Iris pigment epithelial cell (primary cell): ENCODE measurements around the gene CSNK1G2.
A peak's percentile ranks its signal among the peaks of the same experiment; 100 is the strongest.

ENCODE experiments used
- DNase-seq: peaks from one replicate; pipeline ENCODE4 v3.0.0-alpha.2; 2011; ENCODE audit warnings: low read depth

Gene CSNK1G2

GRCh38 chr19:2018752-2019151, 77.8 kb downstream of the CSNK1G2 start:
- DNase-seq = no peak

GRCh38 chr19:2021453-2022140, 80.6 kb downstream of the CSNK1G2 start:
- DNase-seq = no peak

- DNase-seq = no peak
These were observed 81.3 kb downstream of the CSNK1G2 start for GRCh38 chr19:2022289-2022688.

- no peak for DNase-seq
These were observed 85.8 kb downstream of the CSNK1G2 start for GRCh38 chr19:2026770-2027169.

GRCh38 chr19:2027361-2027760, 86.4 kb downstream of the CSNK1G2 start:
- peak; percentile 80 for DNase-seq
